ENCODE data around the gene SH2D2A. TPM values are rescaled to one million over a fixed set of nuclear protein-coding genes. Genes with fewer than 3 reads are reported as not detected.
A peak's percentile ranks its signal among the peaks of the same experiment; 100 is the strongest.

Gene SH2D2A
- total and polyA plus RNA-seq, 8 donors = 0.61 to 19.9 (median 1.5) TPM; not detected in 2

GRCh38 chr1:156813298-156813697, 3.4 kb downstream of the SH2D2A start:
- Histone ChIP-seq H3K9me3 (no peaks in the 10 kb centered on the region), H3K27ac (peak overlapping the region in 3 of 5 donors; percentile 76 to 83 (median 79)), H3K27me3 (peaks cover 0 to 17% (median 0%) of the 10 kb centered on the region in 3 donors), H3K4me1 (peaks cover 15 to 31% (median 21%) of the 10 kb centered on the region in 4 donors), H3K36me3 (no peaks in the 10 kb centered on the region), H3K4me3 (peak overlapping the region; percentile 42 to 53 (median 46))
- no peak for DNase-seq
- WGBS, 5 donors = 32 to 47% (median 37%) methylated on average over 10 of the region's 10 CpGs
- TF ChIP-seq EP300 (IDR thresholded peaks at IDR 0.05) = no peak
- no peak for TF ChIP-seq CTCF (IDR thresholded peaks at IDR 0.05)
- TF ChIP-seq POLR2A (IDR thresholded peaks at IDR 0.05) = no peak
- TF ChIP-seq POLR2AphosphoS5 (IDR thresholded peaks at IDR 0.05) = no peak
- intact Hi-C loops (cut with DNase I; ENCODE audit: low total_unique reads) = no loop called here

- Histone ChIP-seq H3K36me3 (no peaks in the 10 kb centered on the region), H3K4me1 (peaks cover 15 to 31% (median 21%) of the 10 kb centered on the region in 4 donors), H3K4me3 (no peak overlapping the region), H3K27ac (no peak overlapping the region), H3K9me3 (no peaks in the 10 kb centered on the region), H3K27me3 (peaks cover 0 to 17% (median 0%) of the 10 kb centered on the region in 3 donors)
- WGBS, 5 donors = 95 to 98% (median 97%) methylated on average over 10 of the region's 10 CpGs
- TF ChIP-seq CTCF (IDR thresholded peaks at IDR 0.05) (no peak), EP300 (IDR thresholded peaks at IDR 0.05) (no peak), POLR2AphosphoS5 (IDR thresholded peaks at IDR 0.05) (no peak), POLR2A (IDR thresholded peaks at IDR 0.05) (no peak)
- DNase-seq = no peak
- intact Hi-C loops (cut with DNase I; ENCODE audit: low total_unique reads) = no loop called here
Observed at GRCh38 chr1:156812293-156812990, 4.2 kb downstream of the SH2D2A start.

- Histone ChIP-seq H3K27ac (no peak overlapping the region), H3K4me1 (peaks cover 15 to 30% (median 24%) of the 10 kb centered on the region in 4 donors), H3K4me3 (no peak overlapping the region), H3K36me3 (no peaks in the 10 kb centered on the region), H3K27me3 (peaks cover 0 to 17% (median 0%) of the 10 kb centered on the region in 3 donors), H3K9me3 (no peaks in the 10 kb centered on the region)
- TF ChIP-seq POLR2A (IDR thresholded peaks at IDR 0.05) (no peak), CTCF (IDR thresholded peaks at IDR 0.05) (no peak), POLR2AphosphoS5 (IDR thresholded peaks at IDR 0.05) (no peak), EP300 (IDR thresholded peaks at IDR 0.05) (no peak)
- WGBS, 5 donors = 52 to 59% (median 55%) methylated on average over 4 of the region's 4 CpGs
- intact Hi-C loops (cut with DNase I; ENCODE audit: low total_unique reads) = no loop called here
- DNase-seq = peak in 1 of 2 donors; percentile 36
Observed at GRCh38 chr1:156811168-156811567, 5.5 kb downstream of the SH2D2A start.

- no peak overlapping the region for H3K27ac ChIP-seq
- DNase-seq = peak in 1 of 2 donors; percentile 33
- no peak for TF ChIP-seq POLR2A (IDR thresholded peaks at IDR 0.05)
- TF ChIP-seq CTCF (IDR thresholded peaks at IDR 0.05) = no peak
- no peak for TF ChIP-seq POLR2AphosphoS5 (IDR thresholded peaks at IDR 0.05)
- no peak for TF ChIP-seq EP300 (IDR thresholded peaks at IDR 0.05)
- 87 to 91% (median 88%) methylated on average over 7 of the region's 7 CpGs for WGBS, 5 donors
- H3K4me1 ChIP-seq = peaks cover 15 to 40% (median 26%) of the 10 kb centered on the region in 4 donors
- H3K4me3 ChIP-seq = no peak overlapping the region
- intact Hi-C loops (cut with DNase I; ENCODE audit: low total_unique reads) = no loop called here
- H3K9me3 ChIP-seq = no peaks in the 10 kb centered on the region
- peaks cover 0 to 17% (median 0%) of the 10 kb centered on the region in 3 donors for H3K27me3 ChIP-seq
- H3K36me3 ChIP-seq = no peaks in the 10 kb centered on the region
Observed at GRCh38 chr1:156809711-156810366, 6.8 kb downstream of the SH2D2A start.

Measured in stomach (tissue), 9 donors.